Dedifferentiated amniotic fluid mesenchymal stem cell (primary cell): ENCODE results near the gene AIP.
"Not testable (repeated sequence)": the region's sequence is repeated elsewhere in the genome, so short reads cannot be mapped to it uniquely, and the experiment has no call there.

ENCODE experiments used
- DNase-seq: peaks from one replicate; pipeline ENCODE4 v3.0.0-alpha.2; 2016; ENCODE audit errors: extremely low spot score

AIP gene

GRCh38 chr11:67449116-67449844 is 33.5 kb upstream of the AIP start:
- no peak for DNase-seq

- DNase-seq: no peak
Measured at GRCh38 chr11:67450796-67451657, 31.8 kb upstream of the AIP start.

GRCh38 chr11:67451658-67451976 is 31.2 kb upstream of the AIP start:
- no peak for DNase-seq

- no peak for DNase-seq
Measured at GRCh38 chr11:67452141-67452952, 30.5 kb upstream of the AIP start, which contains the start of gene GPR152. Gene GPR152, minus strand, starts transcription at chr11:67452729. Its CDS starts 5 bp downstream, at chr11:67452724.

DNA sequence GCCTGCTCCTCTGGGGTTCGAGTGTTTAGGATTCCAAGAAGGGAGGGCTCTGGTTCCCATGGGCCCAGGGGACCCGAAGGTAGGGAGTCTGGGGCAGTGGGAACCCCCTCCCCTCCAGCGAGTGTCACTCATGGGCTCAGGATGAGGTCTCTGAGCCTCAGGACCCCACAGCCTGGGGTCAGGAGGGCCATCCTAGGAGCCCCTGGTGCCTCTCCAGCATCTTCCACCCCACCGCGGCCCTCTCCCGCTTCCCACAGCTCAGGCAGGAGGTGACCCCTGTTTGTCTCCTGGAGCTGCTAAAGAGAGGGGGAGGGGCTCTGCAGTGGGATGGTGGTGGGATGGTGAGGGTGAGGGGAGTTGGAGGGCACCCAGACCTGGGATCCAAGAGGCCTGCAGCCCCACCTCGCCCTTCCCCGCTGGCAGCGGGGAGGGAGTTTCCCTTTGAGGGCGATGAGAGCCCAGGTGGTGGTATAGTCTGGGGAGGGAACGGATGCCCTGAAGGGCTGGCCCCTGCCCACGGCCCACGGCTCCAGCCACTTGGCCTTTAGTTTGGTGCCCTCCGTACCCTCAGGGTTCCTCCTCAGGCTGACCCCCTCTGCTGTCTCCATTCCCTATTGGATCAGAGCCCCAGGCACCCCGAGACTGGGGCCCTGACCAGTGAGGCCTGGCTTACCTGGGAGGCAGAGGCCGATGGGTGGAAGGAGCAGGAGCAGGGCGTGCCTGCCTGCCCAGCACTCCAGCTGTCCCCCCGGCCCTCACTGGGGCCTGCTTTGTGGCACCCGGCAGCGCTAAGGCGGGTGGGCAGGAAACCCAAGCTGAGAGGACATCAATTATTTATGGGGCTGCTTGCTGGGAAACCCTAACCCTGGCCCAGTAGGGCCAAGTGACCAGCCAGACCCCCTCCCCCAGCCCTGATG is 28.8 kb upstream of the AIP start:
- no peak for DNase-seq

DNA sequence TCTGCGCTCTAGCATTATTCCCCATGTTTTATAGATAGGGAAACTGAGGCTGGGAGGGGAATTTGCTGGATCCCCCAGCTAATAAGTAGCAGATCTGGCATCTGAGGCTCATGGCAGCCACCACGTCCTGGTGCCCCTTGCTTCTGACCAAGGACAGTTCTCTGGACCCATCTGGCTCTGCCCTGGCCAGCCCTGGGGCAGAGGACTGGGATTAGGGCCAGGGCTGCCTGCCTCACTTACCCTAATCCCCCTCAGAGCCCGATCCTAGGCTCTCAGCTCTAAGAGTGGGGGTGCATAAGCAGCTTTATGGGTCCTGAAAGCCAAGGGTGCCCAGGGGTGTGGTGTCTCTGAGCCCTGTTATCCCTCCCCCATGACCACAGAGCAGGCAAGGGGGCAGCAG is 27.8 kb upstream of the AIP start, which contains the start of gene CABP4:
Gene CABP4 (plus strand): TSS at position 301 of the 400 bp plus-strand sequence. CDS start 70 bp downstream, at position 371.
- no peak for DNase-seq

GRCh38 chr11:67456068-67456705 is 26.6 kb upstream of the AIP start:
- no peak for DNase-seq

- DNase-seq: no peak
Measured at GRCh38 chr11:67457453-67457852, 25.4 kb upstream of the AIP start.

GRCh38 chr11:67458266-67458665 is 24.6 kb upstream of the AIP start:
- DNase-seq: no peak

GRCh38 chr11:67463186-67463585 is 19.6 kb upstream of the AIP start:
- DNase-seq: no peak

DNA sequence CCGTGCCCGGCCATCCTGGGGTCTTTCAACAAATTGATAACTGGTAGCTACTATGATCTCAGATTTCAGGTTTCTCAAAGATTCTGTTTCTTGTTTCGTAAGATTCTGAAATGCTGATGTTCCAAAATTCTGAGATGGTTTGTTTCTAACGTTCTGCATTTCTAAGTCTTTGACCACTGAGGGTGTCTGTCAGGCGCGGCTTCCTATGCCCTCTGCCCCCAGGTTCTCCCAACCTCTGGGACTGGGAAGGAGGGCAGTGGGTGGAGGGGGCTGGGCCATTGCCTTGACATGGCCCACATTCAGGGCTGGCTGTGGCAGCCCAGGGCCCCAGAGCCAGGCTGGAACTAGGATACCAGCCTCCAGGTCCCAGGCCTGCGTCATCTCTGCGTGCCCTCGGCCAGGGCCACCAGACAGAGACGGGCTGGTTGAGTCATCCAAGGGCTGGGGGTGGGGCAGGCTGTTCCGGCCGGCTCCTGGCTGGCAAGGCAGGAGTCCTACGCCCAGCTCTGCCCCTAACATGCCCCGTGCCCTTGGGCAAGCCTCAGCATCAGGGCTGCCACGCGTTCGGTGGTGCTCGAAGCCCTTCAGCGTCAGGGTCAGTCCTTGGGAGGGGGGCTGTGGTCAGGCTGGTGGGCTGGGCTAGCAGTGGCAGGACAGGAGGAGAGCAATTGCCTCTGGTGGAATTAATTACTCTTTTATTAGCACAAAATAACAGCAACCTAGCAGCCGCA is 19.0 kb upstream of the AIP start:
- DNase-seq: no peak

DNA sequence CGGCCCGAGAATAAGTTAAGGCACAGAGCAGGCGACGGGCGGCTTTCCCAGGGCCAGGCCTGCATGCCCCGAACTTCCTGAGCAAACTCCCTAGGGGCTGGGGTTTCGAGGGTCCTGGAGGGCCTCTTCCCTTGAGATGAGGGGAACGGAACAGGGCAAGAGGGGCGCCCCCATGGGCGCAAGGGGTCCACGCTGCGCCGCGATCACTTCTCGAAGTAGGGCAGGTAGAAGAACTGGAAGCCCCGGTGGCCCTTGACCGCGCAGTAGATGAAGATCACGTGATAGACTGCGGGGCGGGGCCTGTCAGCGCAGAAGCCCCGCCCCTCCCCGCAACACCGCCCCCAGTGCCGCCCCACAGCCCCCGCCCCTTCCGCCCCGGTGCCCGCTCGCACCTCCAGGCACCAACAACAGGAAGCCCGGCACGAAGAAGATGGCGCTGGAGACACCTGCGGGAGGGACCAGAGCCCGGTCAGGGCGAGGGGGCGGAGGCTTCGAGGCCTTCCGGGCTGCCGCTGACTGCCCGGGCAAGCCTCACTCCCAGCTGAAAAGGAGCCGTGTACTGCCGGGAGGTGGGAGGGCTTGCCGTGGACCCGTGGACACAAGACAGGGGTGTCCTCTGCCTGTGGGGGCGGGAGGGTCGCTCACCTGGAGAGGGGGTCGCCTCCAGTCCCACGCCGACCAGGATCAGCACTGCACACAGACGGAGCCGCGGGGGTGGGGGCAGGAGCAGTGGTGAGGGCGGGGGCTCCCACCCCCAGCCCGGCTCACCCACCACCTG is 18.2 kb upstream of the AIP start:
- no peak for DNase-seq

GRCh38 chr11:67465189-67465510 is 17.7 kb upstream of the AIP start:
- DNase-seq: no peak

DNA sequence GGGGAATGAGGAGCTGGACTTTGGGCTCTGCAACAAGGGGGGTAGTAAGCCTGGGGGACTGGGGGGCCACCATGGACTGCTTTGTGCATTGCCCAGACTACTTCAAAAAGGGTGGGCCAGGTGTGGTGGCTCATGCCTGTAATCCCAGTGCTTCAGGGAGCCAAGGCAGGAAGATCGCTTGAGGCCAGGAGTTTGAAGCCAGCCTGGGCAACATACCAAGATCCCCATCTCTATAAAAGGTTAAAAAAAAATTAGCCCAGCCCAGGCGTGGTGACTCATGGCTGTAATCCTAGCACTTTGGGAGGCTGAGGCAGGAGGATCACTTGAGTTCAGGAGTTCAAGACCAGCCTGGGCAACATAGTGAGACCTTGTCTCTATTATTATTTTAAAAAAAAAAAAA is 17.3 kb upstream of the AIP start:
- not testable (repeated sequence) for DNase-seq

GRCh38 chr11:67466367-67466766 is 16.5 kb upstream of the AIP start:
- DNase-seq: no peak

- no peak for DNase-seq
Measured at GRCh38 chr11:67466962-67467771, 15.7 kb upstream of the AIP start.

DNA sequence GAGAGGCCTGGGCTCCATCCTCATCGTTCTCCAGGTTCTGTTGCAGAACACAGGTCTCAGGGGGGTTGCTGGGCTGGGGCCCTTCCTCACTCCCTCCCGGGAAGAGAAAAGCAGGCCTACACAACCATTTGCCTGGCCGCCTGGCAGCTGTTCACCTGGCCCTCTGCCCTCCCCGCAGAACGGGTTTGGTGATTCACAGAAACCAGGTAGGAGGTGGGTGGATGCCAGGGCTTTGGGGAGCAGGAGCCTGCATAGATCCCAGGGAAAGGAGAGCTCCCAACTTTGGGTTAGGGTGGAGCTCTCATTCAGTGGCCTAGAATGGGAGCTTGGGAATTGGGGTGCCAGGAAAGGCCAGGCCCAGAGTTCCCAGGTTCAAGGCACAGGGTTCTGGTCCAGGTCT is 14.8 kb upstream of the AIP start:
- no peak for DNase-seq

GRCh38 chr11:67468456-67468758 is 14.4 kb upstream of the AIP start:
- no peak for DNase-seq
